Erythroblast (primary cell): ENCODE measurements around the gene SYNE3.

Experiments
- GATA1 ChIP-seq: IDR thresholded peaks from 2 replicates; pipeline ENCODE4 v1.6.1; 2011; ENCODE audit warnings: low read depth, mild to moderate bottlenecking, control low read depth, low read length, moderate library complexity
- POLR2A ChIP-seq: IDR thresholded peaks from 2 replicates; pipeline ENCODE4 v1.6.1; 2011; ENCODE audit warnings: mild to moderate bottlenecking, low read length

GRCh38 chr14:95507701-95508103 lies 8.7 kb downstream of the SYNE3 start:
- no peak for TF ChIP-seq POLR2A
- TF ChIP-seq GATA1, result no peak
